Fibroblast of skin of right biceps (primary cell): Measurements from ENCODE around the gene MGAM2.

ENCODE experiments used
- DNase-seq: peaks from one replicate; pipeline ENCODE4 v3.0.0-alpha.2; 2013

The MGAM2 gene

GRCh38 chr7:142180426-142180825 is 68.9 kb downstream of the MGAM2 start:
- DNase-seq = no peak

- DNase-seq = no peak
Observed at GRCh38 chr7:142181211-142181610, 69.7 kb downstream of the MGAM2 start.

- DNase-seq = no peak
Observed at GRCh38 chr7:142181966-142182365, 70.4 kb downstream of the MGAM2 start.

- no peak for DNase-seq
Observed at GRCh38 chr7:142185069-142185468, 73.6 kb downstream of the MGAM2 start.

- no peak for DNase-seq
Observed at GRCh38 chr7:142185801-142186200, 74.3 kb downstream of the MGAM2 start.

GRCh38 chr7:142188154-142188553 is 76.6 kb downstream of the MGAM2 start:
- no peak for DNase-seq

- DNase-seq = no peak
Observed at GRCh38 chr7:142188846-142189245, 77.3 kb downstream of the MGAM2 start.

- no peak for DNase-seq
Observed at GRCh38 chr7:142194201-142194600, 82.7 kb downstream of the MGAM2 start.

GRCh38 chr7:142196066-142196840 is 84.7 kb downstream of the MGAM2 start:
- no peak for DNase-seq

GRCh38 chr7:142200206-142200605 is 88.7 kb downstream of the MGAM2 start:
- DNase-seq = no peak

- no peak for DNase-seq
Observed at GRCh38 chr7:142228537-142229104, 117.1 kb downstream of the MGAM2 start.

GRCh38 chr7:142231716-142232115 is 120.2 kb downstream of the MGAM2 start:
- no peak for DNase-seq

GRCh38 chr7:142240546-142240945 is 129.0 kb downstream of the MGAM2 start:
- no peak for DNase-seq

- no peak for DNase-seq
Observed at GRCh38 chr7:142243823-142244222, 132.3 kb downstream of the MGAM2 start.

- no peak for DNase-seq
Observed at GRCh38 chr7:142248166-142249160, 136.9 kb downstream of the MGAM2 start.

GRCh38 chr7:142249918-142250317 is 138.4 kb downstream of the MGAM2 start:
- no peak for DNase-seq

GRCh38 chr7:142250705-142251104 is 139.2 kb downstream of the MGAM2 start:
- no peak for DNase-seq

GRCh38 chr7:142257958-142258357 is 146.4 kb downstream of the MGAM2 start, which contains the start of gene PRSS58:
PRSS58 (minus strand) TSS chr7:142258058; CDS start chr7:142257707, 351 bp downstream.
- DNase-seq = no peak

- DNase-seq = peak; percentile 14
Observed at GRCh38 chr7:142263598-142264380, 152.3 kb downstream of the MGAM2 start.
